Measurements from ENCODE around the gene CAMTA1.
"Not testable (repeated sequence)": the region's sequence is repeated elsewhere in the genome, so short reads cannot be mapped to it uniquely, and the experiment has no call there.

The CAMTA1 gene

GRCh38 chr1:7127322-7128075, 342.2 kb downstream of the CAMTA1 start:
- DNase-seq = no peak

GRCh38 chr1:7128293-7128692, 343.0 kb downstream of the CAMTA1 start:
- DNase-seq = no peak

- DNase-seq = no peak
Measured at GRCh38 chr1:7130127-7130526, 344.9 kb downstream of the CAMTA1 start.

GRCh38 chr1:7135493-7135892, 350.2 kb downstream of the CAMTA1 start:
- no peak for DNase-seq

- no peak for DNase-seq
Measured at GRCh38 chr1:7136166-7136953, 351.1 kb downstream of the CAMTA1 start.

GRCh38 chr1:7140251-7140650, 355.0 kb downstream of the CAMTA1 start:
- no peak for DNase-seq

GRCh38 chr1:7145947-7146346, 360.7 kb downstream of the CAMTA1 start:
- no peak for DNase-seq

GRCh38 chr1:7146710-7147109, 361.5 kb downstream of the CAMTA1 start:
- no peak for DNase-seq

GRCh38 chr1:7147581-7148282, 362.5 kb downstream of the CAMTA1 start:
- DNase-seq = not testable (repeated sequence)

- no peak for DNase-seq
Measured at GRCh38 chr1:7149080-7149838, 364.0 kb downstream of the CAMTA1 start.

- no peak for DNase-seq
Measured at GRCh38 chr1:7150724-7151280, 365.5 kb downstream of the CAMTA1 start.

GRCh38 chr1:7151978-7152377, 366.7 kb downstream of the CAMTA1 start:
- no peak for DNase-seq

GRCh38 chr1:7152655-7153054, 367.4 kb downstream of the CAMTA1 start:
- DNase-seq = no peak

GRCh38 chr1:7153464-7153863, 368.2 kb downstream of the CAMTA1 start:
- DNase-seq = no peak

GRCh38 chr1:7159116-7159781, 374.0 kb downstream of the CAMTA1 start:
- DNase-seq = no peak

- DNase-seq = not testable (repeated sequence)
Measured at GRCh38 chr1:7168554-7168953, 383.3 kb downstream of the CAMTA1 start.

GRCh38 chr1:7171168-7171567, 385.9 kb downstream of the CAMTA1 start:
- DNase-seq = no peak

- no peak for DNase-seq
Measured at GRCh38 chr1:7171574-7171973, 386.3 kb downstream of the CAMTA1 start.

- DNase-seq = no peak
Measured at GRCh38 chr1:7172804-7173203, 387.6 kb downstream of the CAMTA1 start.

GRCh38 chr1:7174561-7174960, 389.3 kb downstream of the CAMTA1 start:
- DNase-seq = no peak

- no peak for DNase-seq
Measured at GRCh38 chr1:7174980-7175906, 390.0 kb downstream of the CAMTA1 start.

Measured in activated gamma-delta T cell (primary cell).